Esophagus squamous epithelium (tissue), 4 donors: ENCODE measurements around the gene OCRL.

ENCODE experiments used
- POLR2A ChIP-seq, 4 donors: fragments of 450-650 bp; IDR thresholded peaks; one replicate each; pipeline ENCODE4 v1.6.1; 2017; ENCODE audit warnings: antibody characterized with exemption in 4 of 4, mild to moderate bottlenecking in 4 of 4, moderate library complexity in 3 of 4
- TF ChIP-seq, protein P1 (sequence below), 6 experiments: fragments of 450-650 bp in 4 of 6; fragments of 200-600 bp in 2 of 6; sonication (generic) in 2 of 6; IDR thresholded peaks; one replicate each; pipeline ENCODE4 v1.5.1; 2016 to 2019; ENCODE audit warnings: antibody characterized with exemption in 6 of 6, mild to moderate bottlenecking in 4 of 6, moderate library complexity in 4 of 6

GRCh38 chrX:129612396-129612795 lies 72.3 kb downstream of the OCRL start:
- TF ChIP-seq, protein P1, sequence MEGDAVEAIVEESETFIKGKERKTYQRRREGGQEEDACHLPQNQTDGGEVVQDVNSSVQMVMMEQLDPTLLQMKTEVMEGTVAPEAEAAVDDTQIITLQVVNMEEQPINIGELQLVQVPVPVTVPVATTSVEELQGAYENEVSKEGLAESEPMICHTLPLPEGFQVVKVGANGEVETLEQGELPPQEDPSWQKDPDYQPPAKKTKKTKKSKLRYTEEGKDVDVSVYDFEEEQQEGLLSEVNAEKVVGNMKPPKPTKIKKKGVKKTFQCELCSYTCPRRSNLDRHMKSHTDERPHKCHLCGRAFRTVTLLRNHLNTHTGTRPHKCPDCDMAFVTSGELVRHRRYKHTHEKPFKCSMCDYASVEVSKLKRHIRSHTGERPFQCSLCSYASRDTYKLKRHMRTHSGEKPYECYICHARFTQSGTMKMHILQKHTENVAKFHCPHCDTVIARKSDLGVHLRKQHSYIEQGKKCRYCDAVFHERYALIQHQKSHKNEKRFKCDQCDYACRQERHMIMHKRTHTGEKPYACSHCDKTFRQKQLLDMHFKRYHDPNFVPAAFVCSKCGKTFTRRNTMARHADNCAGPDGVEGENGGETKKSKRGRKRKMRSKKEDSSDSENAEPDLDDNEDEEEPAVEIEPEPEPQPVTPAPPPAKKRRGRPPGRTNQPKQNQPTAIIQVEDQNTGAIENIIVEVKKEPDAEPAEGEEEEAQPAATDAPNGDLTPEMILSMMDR (IDR thresholded peaks at IDR 0.05): no peak
- TF ChIP-seq POLR2A (IDR thresholded peaks at IDR 0.05): no peak
